HG02840 (cell line): Measurements from ENCODE around the gene KNG1.
"Not testable (repeated sequence)": the region's sequence is repeated elsewhere in the genome, so short reads cannot be mapped to it uniquely, and the experiment has no call there.

Experiments
- ATAC-seq: cut with Tn5 transposase; IDR thresholded peaks from one replicate; pipeline ENCODE4 v1.9.1; 2021; ENCODE audit warnings: mild to moderate bottlenecking, moderate library complexity, moderate number of reproducible peaks; ENCODE audit not compliant: unreplicated experiment, low FRiP score

Gene KNG1

DNA sequence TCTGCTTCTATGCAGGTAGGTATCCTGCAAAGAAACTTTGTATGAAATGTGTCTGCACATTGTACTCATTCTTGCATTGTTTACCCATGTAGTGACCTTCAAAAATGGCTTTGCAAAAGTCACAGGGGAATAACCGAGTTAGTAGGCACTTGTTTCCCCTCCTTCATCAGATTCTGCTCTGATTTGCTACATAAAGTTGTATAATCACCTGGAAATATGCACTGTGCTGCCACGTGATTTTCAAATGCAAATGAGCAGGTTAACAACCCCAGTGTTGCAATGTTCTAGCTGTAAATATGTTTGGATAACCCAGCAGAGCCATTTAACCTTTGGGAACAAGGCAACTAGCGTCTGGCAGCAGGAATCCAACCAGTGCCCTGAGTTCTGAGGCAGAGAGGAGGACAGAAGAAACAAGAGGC is at the start of gene KNG1:
TSS of gene KNG1 (plus strand) at position 321 of the 419 bp plus-strand sequence. CDS start 184 bp downstream, outside the sequence.
- no peak for ATAC-seq

- ATAC-seq, result no peak
Measured at GRCh38 chr3:186668426-186668825, 48.7 kb upstream of the KNG1 start.

DNA sequence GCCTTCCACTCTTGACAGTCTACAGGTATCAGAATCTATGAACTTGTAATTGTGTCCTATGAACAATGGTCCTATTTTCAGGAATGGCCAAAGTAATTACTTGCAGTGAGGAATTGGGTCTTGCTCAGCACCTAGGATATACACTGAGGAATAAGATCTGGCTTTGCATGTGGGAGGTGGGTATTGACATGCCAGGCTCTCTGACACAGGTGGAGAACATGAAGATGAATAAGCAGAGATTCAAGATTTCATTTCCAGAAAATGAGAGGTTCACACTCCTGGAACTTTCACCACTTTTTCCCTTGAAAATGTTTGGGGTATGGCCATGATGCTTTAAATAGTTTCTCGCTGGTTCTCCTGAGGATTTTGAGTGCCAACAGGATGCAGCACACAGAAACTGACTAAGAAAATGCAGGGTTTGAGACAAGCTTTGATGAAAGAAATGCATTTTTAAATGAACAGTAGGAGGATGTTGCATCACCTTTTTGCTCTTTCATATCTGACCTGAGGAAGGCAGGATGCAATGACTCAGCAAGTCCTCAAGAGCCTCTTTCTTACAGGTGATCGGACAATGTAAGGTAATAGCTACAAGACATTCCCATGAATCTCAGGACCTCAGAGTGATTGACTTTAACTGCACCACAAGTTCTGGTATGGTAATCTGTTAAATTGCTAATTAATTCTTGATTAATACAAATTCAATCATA is 47.6 kb upstream of the KNG1 start:
- no peak for ATAC-seq

- no peak for ATAC-seq
Measured at GRCh38 chr3:186670155-186670554, 47.0 kb upstream of the KNG1 start.

- ATAC-seq, result no peak
Measured at GRCh38 chr3:186671051-186671450, 46.1 kb upstream of the KNG1 start.

GRCh38 chr3:186678604-186679003 is 38.6 kb upstream of the KNG1 start:
- ATAC-seq, result no peak

- ATAC-seq, result no peak
Measured at GRCh38 chr3:186679151-186679550, 38.0 kb upstream of the KNG1 start.

- no peak for ATAC-seq
Measured at GRCh38 chr3:186680869-186681268, 36.3 kb upstream of the KNG1 start.

- ATAC-seq, result no peak
Measured at GRCh38 chr3:186682812-186683211, 34.3 kb upstream of the KNG1 start.

DNA sequence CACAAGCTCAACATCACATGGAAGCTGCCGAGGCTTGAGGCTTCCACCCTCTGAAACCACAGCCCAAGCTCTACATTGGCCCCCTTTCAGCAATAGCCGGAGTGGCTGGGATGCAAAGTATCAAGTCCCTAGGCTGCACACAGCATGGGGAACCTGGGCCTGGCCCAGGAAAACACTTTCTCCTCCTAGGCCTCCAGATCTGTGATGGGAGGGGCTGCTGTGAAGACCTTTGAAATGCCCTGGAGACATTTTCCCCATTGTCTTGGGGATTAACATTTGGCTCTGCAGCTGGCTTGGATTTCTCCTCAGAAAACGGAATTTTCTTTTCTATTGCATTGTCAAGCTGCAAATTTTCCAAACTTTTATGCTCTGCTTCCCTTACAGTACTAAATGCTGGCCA is 33.2 kb upstream of the KNG1 start:
- no peak for ATAC-seq

DNA sequence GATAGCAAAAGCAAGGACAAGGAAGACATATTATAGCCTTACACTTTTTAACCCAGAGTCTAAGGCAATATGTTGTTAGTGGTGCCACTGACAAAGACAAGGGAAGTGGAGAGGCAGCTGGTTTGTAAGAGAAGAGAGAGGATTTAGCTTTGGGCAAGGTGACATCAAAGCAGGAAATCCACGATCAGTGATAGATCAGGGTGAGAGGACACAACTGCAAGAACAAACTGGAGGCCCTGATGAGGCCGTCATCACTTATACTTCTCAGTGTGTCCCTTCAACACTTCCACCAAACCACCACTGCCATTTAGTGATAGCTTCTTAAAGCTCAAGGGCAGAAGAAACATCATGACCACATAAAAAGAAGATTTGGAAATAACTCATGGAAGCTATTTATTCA is 30.7 kb upstream of the KNG1 start:
- ATAC-seq, result not testable (repeated sequence)

DNA sequence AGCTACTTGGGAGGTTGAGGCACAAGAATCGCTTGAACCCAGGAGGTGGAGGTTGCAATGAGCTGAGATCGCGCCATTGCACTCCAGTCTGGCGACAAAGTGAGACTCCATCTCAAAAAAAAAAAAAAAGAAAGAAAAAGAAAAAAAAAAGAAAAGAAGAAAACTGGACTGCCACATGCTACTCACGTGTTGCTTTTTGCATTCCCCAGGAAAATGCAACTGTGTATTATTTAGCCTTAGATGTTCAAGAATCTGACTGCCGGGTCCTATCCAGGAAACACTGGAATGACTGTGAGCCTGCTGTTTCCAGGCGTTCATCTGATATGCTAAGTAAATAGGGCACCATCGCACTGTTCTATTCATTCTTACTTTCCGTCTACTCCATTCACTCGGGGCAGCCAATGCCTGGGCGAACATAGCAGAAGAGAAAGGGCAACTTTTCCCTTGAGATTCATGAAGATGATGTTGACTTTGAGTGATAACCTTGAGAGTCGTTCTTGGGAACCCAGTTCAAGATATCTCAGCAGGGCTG is 30.0 kb upstream of the KNG1 start:
- no peak for ATAC-seq

GRCh38 chr3:186690304-186690703 is 26.9 kb upstream of the KNG1 start:
- not testable (repeated sequence) for ATAC-seq

- ATAC-seq, result no peak
Measured at GRCh38 chr3:186691676-186692075, 25.5 kb upstream of the KNG1 start.

DNA sequence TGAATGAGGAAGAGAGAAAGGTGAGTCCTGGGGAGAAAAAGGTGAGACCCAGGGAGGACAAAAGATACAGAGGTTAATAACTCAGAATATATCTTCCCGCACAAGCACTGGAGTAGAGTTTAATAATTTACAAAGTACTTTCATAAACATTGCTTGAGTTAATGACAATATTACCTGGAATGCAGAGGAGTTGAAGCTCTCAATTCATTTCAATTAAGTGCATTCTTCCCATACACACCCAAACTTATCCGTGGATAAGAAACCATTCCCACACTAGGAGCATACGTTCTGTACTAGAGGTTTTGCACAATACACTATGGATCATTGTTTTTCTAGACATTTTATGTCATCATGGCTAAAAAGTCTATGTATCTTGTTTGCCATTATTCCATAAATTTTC is 23.3 kb upstream of the KNG1 start:
- no peak for ATAC-seq

- ATAC-seq, result no peak
Measured at GRCh38 chr3:186694288-186695032, 22.7 kb upstream of the KNG1 start.

DNA sequence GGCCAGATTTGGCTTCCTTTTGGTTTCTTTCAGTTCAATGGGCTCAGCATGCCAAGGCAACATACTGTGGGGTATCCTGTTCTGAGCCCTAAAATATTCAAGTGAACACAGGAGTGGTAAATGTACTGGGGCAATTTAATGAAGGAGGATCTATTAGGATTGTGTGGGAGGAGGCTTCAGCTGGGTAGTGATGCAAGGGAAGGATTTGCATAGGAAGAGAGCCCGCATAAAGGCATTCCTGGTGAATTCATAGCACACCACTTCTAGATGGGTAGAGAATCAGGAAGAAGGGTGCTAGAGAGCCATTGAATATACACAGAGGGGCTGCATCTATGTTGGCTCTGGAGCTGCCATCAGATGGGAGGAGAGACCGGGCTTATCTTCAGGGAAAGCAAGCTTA is 20.6 kb upstream of the KNG1 start:
- no peak for ATAC-seq

GRCh38 chr3:186697510-186697909 is 19.6 kb upstream of the KNG1 start:
- no peak for ATAC-seq

DNA sequence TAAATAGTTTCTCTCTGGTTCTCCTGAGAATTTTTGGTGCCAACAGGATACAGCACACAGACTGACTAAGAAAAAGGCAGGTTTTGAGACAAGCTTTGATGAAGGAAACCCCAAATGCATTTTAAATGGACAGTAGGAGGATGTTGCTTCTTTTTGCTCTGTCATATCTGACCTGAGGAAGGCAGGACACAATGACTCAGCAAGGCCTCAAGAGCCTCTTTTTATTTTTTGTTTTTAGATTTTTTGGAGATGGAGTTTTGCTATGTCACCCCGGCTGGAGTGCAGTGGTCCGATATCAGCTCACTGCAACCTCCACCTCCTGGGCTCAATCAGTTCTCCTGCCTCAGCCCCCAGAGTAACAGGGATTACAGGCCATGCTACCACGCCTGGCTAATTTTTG is 16.9 kb upstream of the KNG1 start:
- ATAC-seq, result no peak

GRCh38 chr3:186702451-186702850 is 14.7 kb upstream of the KNG1 start:
- not testable (repeated sequence) for ATAC-seq

GRCh38 chr3:186705882-186706780 is 11.0 kb upstream of the KNG1 start:
- no peak for ATAC-seq
